ENCODE measurements around the gene PRUNE2. TPM values are rescaled to one million over a fixed set of nuclear protein-coding genes. Genes with fewer than 3 reads are reported as not detected.

Gene PRUNE2
- total and polyA plus RNA-seq, 4 donors, result 1.3 to 4.5 (median 1.6) TPM

DNA sequence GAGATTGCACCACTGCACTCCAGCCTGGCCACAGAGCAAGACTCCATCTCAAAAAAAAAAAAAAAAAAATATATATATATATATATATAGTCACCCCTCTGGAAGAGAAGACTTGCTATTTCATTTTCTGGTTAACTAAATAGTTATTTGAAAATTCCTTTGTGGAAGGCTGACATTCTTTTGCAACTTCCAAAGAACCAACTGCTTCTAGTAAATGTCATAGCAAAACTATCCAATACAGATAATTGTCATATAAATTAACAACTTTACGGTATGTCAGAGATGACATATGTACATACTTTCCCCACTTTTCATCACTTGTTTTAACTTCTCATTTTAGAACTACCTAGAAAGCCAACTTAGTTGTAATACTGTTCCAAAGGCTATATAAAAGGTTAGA, 50.9 kb downstream of the PRUNE2 start:
- H3K27me3 ChIP-seq (ENCODE audit: control insufficient read depth in 4 of 4, insufficient read depth in 4 of 4, low read length in 3 of 4), result no peaks in the 10 kb centered on the region
- no peaks in the 10 kb centered on the region for H3K4me1 ChIP-seq (ENCODE audit: control insufficient read depth in 4 of 4, insufficient read depth in 4 of 4, low read length in 3 of 4)
- no peak overlapping the region for H3K4me3 ChIP-seq (ENCODE audit: low read depth in 1 of 3, low read length in 3 of 3)
- no peaks in the 10 kb centered on the region for H3K9me3 ChIP-seq (ENCODE audit: control insufficient read depth in 4 of 4, low read length in 3 of 4)
- H3K27ac ChIP-seq (ENCODE audit: low read depth in 1 of 2, low read length in 2 of 2), result no peak overlapping the region
- 84% methylated on average over 1 of the region's 1 CpG for WGBS
- no peaks in the 10 kb centered on the region for H3K36me3 ChIP-seq (ENCODE audit: control insufficient read depth in 4 of 4, insufficient read depth in 3 of 4, low read depth in 1 of 4, low read length in 3 of 4)
- DNase-seq (ENCODE audit: low spot score), result no peak
- TF ChIP-seq, protein P1, sequence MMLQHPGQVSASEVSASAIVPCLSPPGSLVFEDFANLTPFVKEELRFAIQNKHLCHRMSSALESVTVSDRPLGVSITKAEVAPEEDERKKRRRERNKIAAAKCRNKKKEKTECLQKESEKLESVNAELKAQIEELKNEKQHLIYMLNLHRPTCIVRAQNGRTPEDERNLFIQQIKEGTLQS (IDR thresholded peaks at IDR 0.05), result no peak
- TF ChIP-seq JUND (IDR thresholded peaks at IDR 0.05) (no peak), TAF1 (conservative IDR thresholded peaks at IDR 0.05) (no peak), HNF4A (conservative IDR thresholded peaks at IDR 0.05) (no peak), ZBTB33 (IDR thresholded peaks at IDR 0.05) (no peak), SP1 (IDR thresholded peaks at IDR 0.05) (no peak), FOXA2 (IDR thresholded peaks at IDR 0.05) (no peak), EGR1 (IDR thresholded peaks at IDR 0.05; ENCODE audit: low read depth in 2 of 2) (no peak), CTCF (IDR thresholded peaks at IDR 0.05; ENCODE audit: low read depth, low read length, missing input control) (no peak), RAD21 (IDR thresholded peaks at IDR 0.05) (no peak), YY1 (IDR thresholded peaks at IDR 0.05) (no peak), FOXA1 (IDR thresholded peaks at IDR 0.05) (no peak), HNF4G (IDR thresholded peaks at IDR 0.05) (no peak), MAX (IDR thresholded peaks at IDR 0.05) (no peak), GABPA (IDR thresholded peaks at IDR 0.05 in 1 of 2, conservative IDR thresholded peaks at IDR 0.05 in 1 of 2) (no peak), NR2F2 (IDR thresholded peaks at IDR 0.05) (no peak), RXRA (IDR thresholded peaks at IDR 0.05) (no peak)
- TF ChIP-seq, protein P2, sequence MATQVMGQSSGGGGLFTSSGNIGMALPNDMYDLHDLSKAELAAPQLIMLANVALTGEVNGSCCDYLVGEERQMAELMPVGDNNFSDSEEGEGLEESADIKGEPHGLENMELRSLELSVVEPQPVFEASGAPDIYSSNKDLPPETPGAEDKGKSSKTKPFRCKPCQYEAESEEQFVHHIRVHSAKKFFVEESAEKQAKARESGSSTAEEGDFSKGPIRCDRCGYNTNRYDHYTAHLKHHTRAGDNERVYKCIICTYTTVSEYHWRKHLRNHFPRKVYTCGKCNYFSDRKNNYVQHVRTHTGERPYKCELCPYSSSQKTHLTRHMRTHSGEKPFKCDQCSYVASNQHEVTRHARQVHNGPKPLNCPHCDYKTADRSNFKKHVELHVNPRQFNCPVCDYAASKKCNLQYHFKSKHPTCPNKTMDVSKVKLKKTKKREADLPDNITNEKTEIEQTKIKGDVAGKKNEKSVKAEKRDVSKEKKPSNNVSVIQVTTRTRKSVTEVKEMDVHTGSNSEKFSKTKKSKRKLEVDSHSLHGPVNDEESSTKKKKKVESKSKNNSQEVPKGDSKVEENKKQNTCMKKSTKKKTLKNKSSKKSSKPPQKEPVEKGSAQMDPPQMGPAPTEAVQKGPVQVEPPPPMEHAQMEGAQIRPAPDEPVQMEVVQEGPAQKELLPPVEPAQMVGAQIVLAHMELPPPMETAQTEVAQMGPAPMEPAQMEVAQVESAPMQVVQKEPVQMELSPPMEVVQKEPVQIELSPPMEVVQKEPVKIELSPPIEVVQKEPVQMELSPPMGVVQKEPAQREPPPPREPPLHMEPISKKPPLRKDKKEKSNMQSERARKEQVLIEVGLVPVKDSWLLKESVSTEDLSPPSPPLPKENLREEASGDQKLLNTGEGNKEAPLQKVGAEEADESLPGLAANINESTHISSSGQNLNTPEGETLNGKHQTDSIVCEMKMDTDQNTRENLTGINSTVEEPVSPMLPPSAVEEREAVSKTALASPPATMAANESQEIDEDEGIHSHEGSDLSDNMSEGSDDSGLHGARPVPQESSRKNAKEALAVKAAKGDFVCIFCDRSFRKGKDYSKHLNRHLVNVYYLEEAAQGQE (IDR thresholded peaks at IDR 0.05), result no peak
- H3K9ac ChIP-seq (ENCODE audit: low read depth in 1 of 2, low read length in 2 of 2), result no peak overlapping the region
